GM19468 (cell line): Measurements from ENCODE around the gene FRG2C.
"Not testable (repeated sequence)": the region's sequence is repeated elsewhere in the genome, so short reads cannot be mapped to it uniquely, and the experiment has no call there.

Experiments used
- ATAC-seq: cut with Tn5 transposase; IDR thresholded peaks from one replicate; pipeline ENCODE4 v1.9.1; 2021; ENCODE audit warnings: mild to moderate bottlenecking, moderate library complexity, moderate number of reproducible peaks; ENCODE audit not compliant: unreplicated experiment; ENCODE audit errors: extremely low read depth

Gene FRG2C

DNA sequence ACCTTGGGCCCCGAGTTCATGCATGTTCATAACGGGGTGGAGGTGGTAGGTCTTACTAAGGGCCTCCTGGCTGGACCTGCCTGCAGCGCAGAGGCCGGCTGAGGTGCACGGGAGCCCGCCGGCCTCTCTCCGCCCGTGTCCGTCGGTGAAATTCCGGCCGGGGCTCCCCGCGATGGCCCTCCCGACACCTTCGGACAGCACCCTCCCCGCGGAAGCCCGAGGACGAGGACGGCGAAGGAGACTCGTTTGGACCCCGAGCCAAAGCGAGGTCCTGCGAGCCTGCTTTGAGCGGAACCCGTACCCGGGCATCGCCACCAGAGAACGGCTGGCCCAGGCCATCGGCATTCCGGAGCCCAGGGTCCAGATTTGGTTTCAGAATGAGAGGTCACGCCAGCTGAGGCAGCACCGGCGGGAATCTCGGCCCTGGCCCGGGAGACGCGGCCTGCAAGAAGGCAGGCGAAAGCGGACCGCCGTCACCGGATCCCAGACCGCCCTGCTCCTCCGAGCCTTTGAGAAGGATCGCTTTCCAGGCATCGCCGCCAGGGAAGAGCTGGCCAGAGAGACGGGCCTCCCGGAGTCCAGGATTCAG is 4.7 kb downstream of the FRG2C start:
- ATAC-seq, result not testable (repeated sequence)

- ATAC-seq, result not testable (repeated sequence)
These were observed 5.5 kb downstream of the FRG2C start for GRCh38 chr3:75669348-75670297.

GRCh38 chr3:75670298-75671286 is 6.5 kb downstream of the FRG2C start:
- not testable (repeated sequence) for ATAC-seq

DNA sequence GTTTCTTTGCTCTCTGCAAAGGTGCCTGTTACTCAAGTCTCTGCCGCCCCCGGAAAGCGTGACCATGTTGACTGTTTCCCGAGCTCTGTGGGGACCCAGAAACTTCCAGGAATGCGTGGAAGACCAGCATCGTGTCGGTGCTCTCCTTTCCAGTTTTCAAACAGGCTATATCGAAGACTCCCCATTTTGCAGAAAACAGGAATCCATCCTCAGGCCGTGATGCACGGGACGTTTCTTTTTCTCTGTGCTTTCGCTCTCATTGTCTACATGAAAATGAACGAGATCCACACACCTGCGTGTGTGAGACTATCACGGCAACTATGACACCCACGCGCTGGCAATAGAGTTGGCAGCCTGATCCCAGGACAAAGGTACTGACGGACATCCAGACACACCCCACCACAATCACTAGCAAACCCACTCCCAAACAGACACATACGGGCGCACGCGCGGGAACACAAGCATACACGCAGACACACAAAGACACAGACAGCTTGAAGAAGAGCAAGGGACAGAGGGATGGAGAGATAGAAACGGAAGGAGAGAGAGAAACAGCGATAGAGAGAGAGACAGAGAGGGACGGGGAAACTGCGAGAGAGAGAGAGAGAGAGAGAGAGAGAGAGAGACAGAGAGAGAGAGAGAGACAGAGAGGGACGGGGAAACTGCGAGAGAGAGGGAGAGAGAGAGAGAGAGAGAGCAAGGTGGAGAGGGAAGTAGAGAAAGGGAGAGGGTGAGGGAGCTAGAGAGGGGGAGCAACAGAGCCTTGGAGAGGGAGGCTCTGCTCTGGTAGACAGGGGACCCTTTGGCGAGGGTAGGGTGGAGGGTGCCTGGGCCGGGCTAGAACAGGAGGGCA is 7.4 kb downstream of the FRG2C start:
- ATAC-seq, result not testable (repeated sequence)

GRCh38 chr3:75672140-75672775 is 8.1 kb downstream of the FRG2C start:
- not testable (repeated sequence) for ATAC-seq

DNA sequence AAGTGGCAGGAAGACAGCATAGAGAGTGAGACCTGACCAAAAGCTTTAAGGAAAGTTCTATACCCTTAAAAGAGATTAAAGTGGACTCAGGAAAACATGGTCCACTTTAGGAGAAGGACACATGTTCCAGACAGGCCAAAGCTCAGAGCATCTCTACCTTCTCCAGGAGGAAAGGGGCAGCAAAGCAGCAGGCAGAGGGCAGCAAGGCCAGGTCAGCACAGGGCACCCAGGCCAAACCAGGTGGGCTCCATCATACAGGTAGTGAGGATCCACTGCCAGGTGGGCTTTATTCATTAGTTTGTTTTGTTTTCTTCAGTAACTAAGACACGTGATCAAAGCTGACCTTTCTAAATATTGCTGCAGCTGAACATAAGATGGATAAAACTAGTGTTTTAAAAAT is 19.8 kb downstream of the FRG2C start:
- ATAC-seq, result not testable (repeated sequence)

- ATAC-seq, result no peak
These were observed 23.2 kb downstream of the FRG2C start for GRCh38 chr3:75687323-75687722.

GRCh38 chr3:75692061-75692460 is 27.9 kb downstream of the FRG2C start:
- ATAC-seq, result no peak
